ENCODE data around the gene DLGAP1. TPM values are rescaled to one million over a fixed set of nuclear protein-coding genes. Genes with fewer than 3 reads are reported as not detected.
"Not testable (repeated sequence)": the region's sequence is repeated elsewhere in the genome, so short reads cannot be mapped to it uniquely, and the experiment has no call there.

DLGAP1 gene
- total RNA-seq, 1 experiment from 2014 or later: 23.0 TPM

DNA sequence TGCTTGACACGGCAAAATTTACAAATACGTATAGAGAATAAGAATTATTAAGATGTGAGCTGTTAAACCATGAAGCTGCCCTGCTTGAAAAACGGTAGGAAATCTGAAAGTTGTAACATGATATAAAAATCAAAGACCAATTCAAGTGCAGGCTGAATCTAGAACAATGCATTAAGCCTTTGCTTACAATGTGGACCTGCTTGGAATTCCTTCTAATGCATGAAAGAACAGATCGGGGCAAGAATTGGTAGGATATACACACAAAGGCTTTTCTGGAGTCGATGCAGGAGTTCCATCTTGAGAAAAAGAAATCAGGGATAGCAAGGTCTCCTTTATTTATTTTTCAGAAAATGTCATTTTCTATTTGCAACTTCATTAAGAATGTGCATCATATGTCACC, 136.8 kb downstream of the DLGAP1 start (continued):
- TF ChIP-seq, protein P1, sequence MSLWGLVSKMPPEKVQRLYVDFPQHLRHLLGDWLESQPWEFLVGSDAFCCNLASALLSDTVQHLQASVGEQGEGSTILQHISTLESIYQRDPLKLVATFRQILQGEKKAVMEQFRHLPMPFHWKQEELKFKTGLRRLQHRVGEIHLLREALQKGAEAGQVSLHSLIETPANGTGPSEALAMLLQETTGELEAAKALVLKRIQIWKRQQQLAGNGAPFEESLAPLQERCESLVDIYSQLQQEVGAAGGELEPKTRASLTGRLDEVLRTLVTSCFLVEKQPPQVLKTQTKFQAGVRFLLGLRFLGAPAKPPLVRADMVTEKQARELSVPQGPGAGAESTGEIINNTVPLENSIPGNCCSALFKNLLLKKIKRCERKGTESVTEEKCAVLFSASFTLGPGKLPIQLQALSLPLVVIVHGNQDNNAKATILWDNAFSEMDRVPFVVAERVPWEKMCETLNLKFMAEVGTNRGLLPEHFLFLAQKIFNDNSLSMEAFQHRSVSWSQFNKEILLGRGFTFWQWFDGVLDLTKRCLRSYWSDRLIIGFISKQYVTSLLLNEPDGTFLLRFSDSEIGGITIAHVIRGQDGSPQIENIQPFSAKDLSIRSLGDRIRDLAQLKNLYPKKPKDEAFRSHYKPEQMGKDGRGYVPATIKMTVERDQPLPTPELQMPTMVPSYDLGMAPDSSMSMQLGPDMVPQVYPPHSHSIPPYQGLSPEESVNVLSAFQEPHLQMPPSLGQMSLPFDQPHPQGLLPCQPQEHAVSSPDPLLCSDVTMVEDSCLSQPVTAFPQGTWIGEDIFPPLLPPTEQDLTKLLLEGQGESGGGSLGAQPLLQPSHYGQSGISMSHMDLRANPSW (CRISPR knock-in tag; conservative IDR thresholded peaks at IDR 0.05; ENCODE audit: low read depth): no peak

DNA sequence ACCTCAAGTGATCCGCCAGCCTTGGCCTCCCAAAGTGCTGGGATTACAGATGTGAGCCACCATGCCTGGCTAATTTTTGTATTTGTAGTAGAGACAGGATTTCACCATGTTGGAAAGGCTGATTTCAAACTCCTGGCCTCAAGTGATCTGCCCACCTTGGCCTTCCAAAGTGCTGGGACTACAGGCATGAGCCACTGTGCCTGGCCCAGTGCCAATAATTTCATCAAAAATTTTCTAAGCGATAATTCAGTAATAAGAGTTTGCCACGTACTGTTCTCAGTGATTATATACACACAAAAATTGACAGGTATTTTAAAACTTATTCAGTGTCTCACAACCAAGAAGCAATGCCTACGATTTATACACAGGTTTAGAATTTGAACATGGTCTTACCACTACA, 143.2 kb downstream of the DLGAP1 start:
- peaks cover 47% of the 10 kb centered on the region for H3K4me1 Mint-ChIP-seq
- H3K36me3 Mint-ChIP-seq; H3K27ac Mint-ChIP-seq; CTCF ChIA-PET; H3K4me3 Mint-ChIP-seq; H3K9me3 Mint-ChIP-seq; ATAC-seq; DNase-seq (ENCODE audit: low spot score); H3K27me3 Mint-ChIP-seq (ENCODE audit: low read depth); POLR2A ChIA-PET: not testable (repeated sequence)

DNA sequence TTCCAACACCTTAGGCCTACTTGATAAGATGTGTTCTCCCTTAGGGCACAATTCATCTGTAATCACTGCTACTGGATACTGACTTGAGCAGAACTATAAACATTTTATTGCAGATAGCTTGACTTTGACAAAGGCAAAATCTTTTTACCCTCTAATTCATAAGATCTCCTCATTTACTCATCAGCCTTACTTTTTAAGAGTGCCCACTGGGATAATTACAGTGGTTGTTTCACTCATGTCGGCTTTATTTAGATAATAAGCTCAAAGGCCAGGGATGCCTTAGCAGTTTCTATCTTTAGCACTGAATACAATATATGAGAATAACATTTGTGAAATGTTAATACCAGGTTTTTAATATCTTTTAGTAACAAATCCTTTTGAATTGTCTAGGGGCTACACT, 144.0 kb downstream of the DLGAP1 start:
- peaks cover 49% of the 10 kb centered on the region for H3K4me1 Mint-ChIP-seq
- CTCF ChIA-PET: no interaction called here
- peaks cover 5% of the 10 kb centered on the region for H3K9me3 Mint-ChIP-seq
- no peak overlapping the region for H3K4me3 Mint-ChIP-seq
- no peak for TF ChIP-seq ZNF416 (CRISPR knock-in tag; IDR thresholded peaks at IDR 0.05)
- TF ChIP-seq JAZF1 (CRISPR knock-in tag; IDR thresholded peaks at IDR 0.05): no peak
- no peak for TF ChIP-seq CBFB (CRISPR knock-in tag; IDR thresholded peaks at IDR 0.05; ENCODE audit: low read depth)
- no peak overlapping the region for H3K27ac Mint-ChIP-seq
- no peak for ATAC-seq
- no peak for DNase-seq (ENCODE audit: low spot score)
- H3K27me3 Mint-ChIP-seq (ENCODE audit: low read depth): no peaks in the 10 kb centered on the region
- peaks cover 3% of the 10 kb centered on the region for H3K36me3 Mint-ChIP-seq
- POLR2A ChIA-PET: interaction anchor here (0.5 kb wide), 1 partner anchor 1965 kb away, joined by 3 read pairs; no protein-coding TSS in a partner anchor

DNA sequence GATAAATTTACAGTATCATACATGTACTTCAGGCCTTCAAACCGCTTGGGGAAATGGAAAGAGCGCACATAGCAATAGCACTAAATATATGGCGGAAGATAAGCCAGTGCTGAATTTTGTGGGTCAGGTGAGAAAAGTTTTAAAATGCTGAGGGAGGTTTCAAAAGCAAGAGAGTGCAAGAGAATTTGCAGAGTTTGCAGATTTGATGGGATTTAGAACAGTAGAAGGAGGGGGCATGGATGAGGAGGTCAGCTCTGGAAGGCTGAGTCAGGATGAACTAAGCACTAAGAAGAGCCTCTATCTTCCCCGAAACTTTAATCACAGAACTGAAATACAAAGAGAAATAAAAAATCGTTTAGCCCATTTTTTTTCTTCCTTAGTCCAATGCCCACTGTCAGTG, 145.9 kb downstream of the DLGAP1 start:
- no peak for TF ChIP-seq NFATC4 (CRISPR knock-in tag; IDR thresholded peaks at IDR 0.05)
- no peak for TF ChIP-seq ATF1 (CRISPR knock-in tag; IDR thresholded peaks at IDR 0.05)
- TF ChIP-seq JAZF1 (CRISPR knock-in tag; IDR thresholded peaks at IDR 0.05): no peak
- TF ChIP-seq SMAD4 (CRISPR knock-in tag; IDR thresholded peaks at IDR 0.05): no peak
- no peak for TF ChIP-seq MYBL2 (CRISPR knock-in tag; IDR thresholded peaks at IDR 0.05)
- CTCF ChIA-PET: interaction anchor here (1.6 kb wide), 1 partner anchor 202 kb away, joined by 5 read pairs; no protein-coding TSS in a partner anchor
- ATAC-seq: no peak
- no peaks in the 10 kb centered on the region for H3K27me3 Mint-ChIP-seq (ENCODE audit: low read depth)
- H3K27ac Mint-ChIP-seq: peak overlapping the region; percentile 7
- peaks cover 3% of the 10 kb centered on the region for H3K36me3 Mint-ChIP-seq
- POLR2A ChIA-PET: no interaction called here
- peaks cover 56% of the 10 kb centered on the region for H3K4me1 Mint-ChIP-seq
- peak overlapping the region; percentile 21 for H3K4me3 Mint-ChIP-seq
- no peak for DNase-seq (ENCODE audit: low spot score)
- peaks cover 5% of the 10 kb centered on the region for H3K9me3 Mint-ChIP-seq

DNA sequence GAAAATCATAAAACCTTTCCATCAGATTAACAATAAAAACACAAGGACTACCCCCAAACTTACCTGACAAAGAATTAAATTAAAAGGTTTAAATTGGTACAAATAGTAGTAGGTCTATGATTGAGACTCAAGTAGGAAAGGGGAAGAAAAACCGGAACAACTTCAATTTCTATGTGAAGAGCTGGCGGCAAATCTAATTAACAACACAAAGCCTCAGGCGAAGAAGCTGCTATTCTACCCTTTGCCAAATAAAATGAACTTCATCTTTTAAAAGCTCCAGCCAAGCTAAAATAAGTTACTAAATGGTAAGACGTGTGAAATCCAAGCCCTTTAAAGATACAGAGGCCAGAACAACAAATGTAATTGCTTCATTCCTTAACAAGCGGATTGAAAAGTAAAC, 146.5 kb downstream of the DLGAP1 start:
- Mint-ChIP-seq H3K27me3 (ENCODE audit: low read depth) (no peaks in the 10 kb centered on the region), H3K9me3 (peaks cover 5% of the 10 kb centered on the region), H3K36me3 (peaks cover 3% of the 10 kb centered on the region), H3K4me3 (peak overlapping the region; percentile 9), H3K4me1 (peaks cover 50% of the 10 kb centered on the region), H3K27ac (peak overlapping the region; percentile 11; the same call in 1 of the 2 replicates)
- ChIA-PET CTCF (interaction anchor here (1.6 kb wide), 1 partner anchor 202 kb away, joined by 5 read pairs; no protein-coding TSS in a partner anchor), POLR2A (no interaction called here)
- DNase-seq (ENCODE audit: low spot score) (no peak), ATAC-seq (no peak)
- no peak for TF ChIP-seq TEAD1 (CRISPR knock-in tag; IDR thresholded peaks at IDR 0.05)
- TF ChIP-seq, protein P2, sequence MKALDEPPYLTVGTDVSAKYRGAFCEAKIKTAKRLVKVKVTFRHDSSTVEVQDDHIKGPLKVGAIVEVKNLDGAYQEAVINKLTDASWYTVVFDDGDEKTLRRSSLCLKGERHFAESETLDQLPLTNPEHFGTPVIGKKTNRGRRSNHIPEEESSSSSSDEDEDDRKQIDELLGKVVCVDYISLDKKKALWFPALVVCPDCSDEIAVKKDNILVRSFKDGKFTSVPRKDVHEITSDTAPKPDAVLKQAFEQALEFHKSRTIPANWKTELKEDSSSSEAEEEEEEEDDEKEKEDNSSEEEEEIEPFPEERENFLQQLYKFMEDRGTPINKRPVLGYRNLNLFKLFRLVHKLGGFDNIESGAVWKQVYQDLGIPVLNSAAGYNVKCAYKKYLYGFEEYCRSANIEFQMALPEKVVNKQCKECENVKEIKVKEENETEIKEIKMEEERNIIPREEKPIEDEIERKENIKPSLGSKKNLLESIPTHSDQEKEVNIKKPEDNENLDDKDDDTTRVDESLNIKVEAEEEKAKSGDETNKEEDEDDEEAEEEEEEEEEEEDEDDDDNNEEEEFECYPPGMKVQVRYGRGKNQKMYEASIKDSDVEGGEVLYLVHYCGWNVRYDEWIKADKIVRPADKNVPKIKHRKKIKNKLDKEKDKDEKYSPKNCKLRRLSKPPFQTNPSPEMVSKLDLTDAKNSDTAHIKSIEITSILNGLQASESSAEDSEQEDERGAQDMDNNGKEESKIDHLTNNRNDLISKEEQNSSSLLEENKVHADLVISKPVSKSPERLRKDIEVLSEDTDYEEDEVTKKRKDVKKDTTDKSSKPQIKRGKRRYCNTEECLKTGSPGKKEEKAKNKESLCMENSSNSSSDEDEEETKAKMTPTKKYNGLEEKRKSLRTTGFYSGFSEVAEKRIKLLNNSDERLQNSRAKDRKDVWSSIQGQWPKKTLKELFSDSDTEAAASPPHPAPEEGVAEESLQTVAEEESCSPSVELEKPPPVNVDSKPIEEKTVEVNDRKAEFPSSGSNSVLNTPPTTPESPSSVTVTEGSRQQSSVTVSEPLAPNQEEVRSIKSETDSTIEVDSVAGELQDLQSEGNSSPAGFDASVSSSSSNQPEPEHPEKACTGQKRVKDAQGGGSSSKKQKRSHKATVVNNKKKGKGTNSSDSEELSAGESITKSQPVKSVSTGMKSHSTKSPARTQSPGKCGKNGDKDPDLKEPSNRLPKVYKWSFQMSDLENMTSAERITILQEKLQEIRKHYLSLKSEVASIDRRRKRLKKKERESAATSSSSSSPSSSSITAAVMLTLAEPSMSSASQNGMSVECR (CRISPR knock-in tag; IDR thresholded peaks at IDR 0.05; ENCODE audit: borderline replicate concordance): no peak
- TF ChIP-seq, protein P3, sequence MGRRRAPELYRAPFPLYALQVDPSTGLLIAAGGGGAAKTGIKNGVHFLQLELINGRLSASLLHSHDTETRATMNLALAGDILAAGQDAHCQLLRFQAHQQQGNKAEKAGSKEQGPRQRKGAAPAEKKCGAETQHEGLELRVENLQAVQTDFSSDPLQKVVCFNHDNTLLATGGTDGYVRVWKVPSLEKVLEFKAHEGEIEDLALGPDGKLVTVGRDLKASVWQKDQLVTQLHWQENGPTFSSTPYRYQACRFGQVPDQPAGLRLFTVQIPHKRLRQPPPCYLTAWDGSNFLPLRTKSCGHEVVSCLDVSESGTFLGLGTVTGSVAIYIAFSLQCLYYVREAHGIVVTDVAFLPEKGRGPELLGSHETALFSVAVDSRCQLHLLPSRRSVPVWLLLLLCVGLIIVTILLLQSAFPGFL (CRISPR knock-in tag; IDR thresholded peaks at IDR 0.05; ENCODE audit: borderline replicate concordance): no peak

Data from WTC11 (cell line).